ENCODE data around the gene ATP6V1B1.
A peak's percentile ranks its signal among the peaks of the same experiment; 100 is the strongest.

ATP6V1B1 gene

GRCh38 chr2:70948337-70949003 lies 12.8 kb downstream of the ATP6V1B1 start:
- peak; percentile 64 for DNase-seq

GRCh38 chr2:70949086-70949485 lies 13.4 kb downstream of the ATP6V1B1 start:
- DNase-seq: no peak

GRCh38 chr2:70954886-70955285 lies 19.2 kb downstream of the ATP6V1B1 start:
- no peak for DNase-seq

GRCh38 chr2:70956141-70956540 lies 20.4 kb downstream of the ATP6V1B1 start:
- DNase-seq: no peak

GRCh38 chr2:70957798-70958197 lies 22.1 kb downstream of the ATP6V1B1 start:
- no peak for DNase-seq

GRCh38 chr2:70958759-70959158 lies 23.1 kb downstream of the ATP6V1B1 start:
- no peak for DNase-seq

- DNase-seq: no peak
Observed at GRCh38 chr2:70959271-70959761, 23.6 kb downstream of the ATP6V1B1 start.

- no peak for DNase-seq
Observed at GRCh38 chr2:70959851-70960832, 24.4 kb downstream of the ATP6V1B1 start.

GRCh38 chr2:70960833-70961647 lies 25.3 kb downstream of the ATP6V1B1 start:
- no peak for DNase-seq

GRCh38 chr2:70961648-70961994 lies 25.9 kb downstream of the ATP6V1B1 start:
- DNase-seq: no peak

GRCh38 chr2:70962211-70962884 lies 26.6 kb downstream of the ATP6V1B1 start:
- DNase-seq: no peak

- no peak for DNase-seq
Observed at GRCh38 chr2:70962885-70963878, 27.5 kb downstream of the ATP6V1B1 start.

- no peak for DNase-seq
Observed at GRCh38 chr2:70964133-70964532, 28.4 kb downstream of the ATP6V1B1 start.

GRCh38 chr2:70964596-70965386 lies 29.1 kb downstream of the ATP6V1B1 start:
- DNase-seq: peak; percentile 70

- no peak for DNase-seq
Observed at GRCh38 chr2:70965506-70965905, 29.8 kb downstream of the ATP6V1B1 start.

- DNase-seq: no peak
Observed at GRCh38 chr2:70966681-70967080, 31.0 kb downstream of the ATP6V1B1 start.

GRCh38 chr2:70967189-70967588 lies 31.5 kb downstream of the ATP6V1B1 start:
- no peak for DNase-seq

GRCh38 chr2:70974592-70974991 lies 38.9 kb downstream of the ATP6V1B1 start:
- no peak for DNase-seq

- DNase-seq: no peak
Observed at GRCh38 chr2:70975237-70975636, 39.5 kb downstream of the ATP6V1B1 start.

- DNase-seq: no peak
Observed at GRCh38 chr2:70977605-70978205, 42.0 kb downstream of the ATP6V1B1 start.

All from activated effector memory CD4-positive, alpha-beta T cell treated with Interleukin-2 at 50 U/mL for 16 hours (primary cell).